NCI-H2171 (cell line): ENCODE measurements around the gene ERC1.

ENCODE experiments used
- DNase-seq: peaks from one replicate; lab custom pipeline; 2025; lab: John Stamatoyannopoulos, UW

Gene ERC1

DNA sequence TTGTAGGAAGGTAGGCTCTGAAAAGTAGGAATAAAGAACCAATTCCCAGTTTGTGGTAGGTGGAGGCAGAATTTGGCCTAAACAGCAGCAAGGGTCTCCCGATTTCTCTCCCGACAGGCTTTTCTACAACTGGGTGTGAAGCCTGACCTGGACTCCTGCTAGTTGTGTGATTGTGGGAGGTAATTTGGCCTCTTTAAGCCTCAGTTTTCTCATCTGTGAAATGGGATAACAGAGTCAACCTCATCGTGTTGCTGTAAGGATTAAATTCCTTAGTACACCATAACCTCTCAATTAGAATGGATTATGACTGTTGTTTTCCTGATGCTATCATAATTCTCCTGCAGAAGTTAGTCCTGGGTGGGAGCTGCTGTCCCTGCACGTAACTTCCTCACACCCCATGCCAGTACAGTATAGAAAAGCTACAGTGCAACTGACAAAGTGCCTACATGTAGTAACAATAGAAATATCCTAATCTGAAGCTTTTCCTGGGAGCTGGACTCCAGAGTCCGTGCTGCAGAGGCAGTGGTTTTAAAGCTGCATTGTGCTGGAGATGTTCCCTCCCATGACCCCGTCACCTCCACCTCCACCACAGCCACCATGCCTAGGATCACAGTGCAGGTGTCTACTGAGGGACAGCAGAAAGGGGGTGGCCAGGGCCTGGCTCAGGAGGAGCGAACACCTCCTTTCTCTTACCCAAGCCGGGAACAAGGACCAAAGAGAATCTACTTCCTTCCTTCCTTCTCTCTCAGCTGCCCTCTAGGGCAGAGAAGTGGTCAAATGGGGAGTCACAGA is 526.9 kb downstream of the ERC1 start:
- no peak for DNase-seq

DNA sequence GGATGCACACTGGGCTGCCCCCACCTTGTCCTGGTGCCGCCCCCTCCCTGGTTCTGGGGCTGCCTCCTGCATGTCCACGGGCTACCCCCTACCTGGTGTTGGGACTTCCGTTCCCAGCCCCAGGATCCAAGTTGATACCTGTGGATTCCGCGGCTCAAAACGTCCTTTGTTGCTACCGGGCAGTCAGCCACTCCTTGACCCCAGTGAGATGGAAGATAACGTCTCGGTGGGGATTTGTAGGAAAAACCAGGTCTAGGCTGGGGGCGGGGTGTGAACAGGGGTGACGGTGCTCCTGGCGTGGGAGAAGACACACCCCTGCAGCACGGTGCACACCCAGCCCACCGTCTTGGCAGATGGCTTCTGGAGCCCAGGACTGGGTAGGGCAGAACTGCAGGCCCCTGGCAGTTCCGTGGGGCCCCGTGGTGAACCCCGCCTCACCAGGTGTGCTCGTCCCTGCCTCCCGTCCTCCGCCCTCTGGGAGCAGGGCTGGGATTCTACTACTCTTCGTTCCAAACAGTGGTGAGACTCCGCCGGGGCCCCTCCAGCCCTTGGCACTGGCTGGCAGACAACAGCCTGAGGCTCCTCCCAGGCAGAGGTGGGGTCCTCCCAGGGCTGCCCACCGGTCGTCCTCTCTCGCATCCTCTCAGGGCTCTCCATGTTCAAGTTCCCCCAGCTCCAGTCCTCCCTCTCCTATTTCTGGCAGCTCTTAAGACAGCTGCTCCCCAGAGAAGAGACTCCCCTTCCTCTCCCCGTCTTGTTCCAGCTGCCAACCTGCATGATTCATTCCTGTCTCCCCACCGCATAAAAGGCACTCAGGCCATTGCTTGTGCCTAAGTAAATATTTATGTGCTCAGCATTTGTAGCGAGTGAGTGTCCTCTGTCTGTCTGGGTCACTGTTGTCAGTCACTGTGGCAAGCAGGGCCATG is 527.8 kb downstream of the ERC1 start:
- DNase-seq: peak; percentile 78

GRCh38 chr12:1519642-1520041 is 528.6 kb downstream of the ERC1 start:
- DNase-seq: no peak

- no peak for DNase-seq
Measured at GRCh38 chr12:1523046-1523445, 532.0 kb downstream of the ERC1 start.

DNA sequence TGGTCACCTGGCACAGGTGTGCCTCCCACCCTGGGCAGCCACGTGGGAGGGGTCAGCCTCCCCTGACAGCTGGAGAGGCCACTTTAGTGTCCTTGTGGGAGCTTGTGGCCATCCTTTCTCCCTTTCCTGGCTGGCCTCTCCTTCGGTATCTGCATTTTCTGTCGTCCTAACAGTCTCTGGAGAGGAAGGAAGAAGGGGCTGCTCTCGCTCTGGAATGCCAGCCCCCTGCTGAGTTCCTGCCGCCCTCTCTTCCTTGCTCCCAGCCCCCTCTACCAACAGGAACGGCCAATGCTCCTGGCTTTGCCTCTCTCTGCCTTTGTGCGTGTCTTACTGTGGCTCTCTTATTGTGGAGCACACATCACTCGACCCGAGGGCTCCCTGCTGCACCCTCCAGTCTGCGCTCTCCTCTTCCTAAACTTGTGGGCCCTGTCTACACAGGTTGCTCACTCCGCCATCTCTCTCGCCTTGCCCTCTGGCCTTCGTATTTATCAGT is 532.6 kb downstream of the ERC1 start:
- DNase-seq: no peak

DNA sequence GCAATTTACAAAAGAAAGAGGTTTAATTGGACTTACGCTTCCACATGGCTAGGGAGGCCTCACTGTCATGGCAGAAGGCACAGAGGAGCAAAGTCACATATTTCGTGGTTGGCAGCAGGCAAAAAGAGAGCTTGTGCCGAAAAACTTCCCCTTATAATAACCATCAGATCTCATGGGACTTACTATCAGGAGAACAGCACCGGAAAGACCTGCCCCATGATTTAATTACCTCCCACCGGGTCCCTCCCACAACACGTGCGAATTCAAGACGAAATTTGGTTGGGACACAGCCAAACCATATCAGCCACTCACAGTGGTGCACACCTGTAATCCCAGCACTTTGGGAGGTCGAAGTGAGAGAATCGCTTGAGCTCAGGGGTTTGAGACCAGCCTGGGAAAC is 534.8 kb downstream of the ERC1 start:
- no peak for DNase-seq

- DNase-seq: no peak
Measured at GRCh38 chr12:1527789-1528188, 536.8 kb downstream of the ERC1 start.

- no peak for DNase-seq
Measured at GRCh38 chr12:1528791-1529190, 537.8 kb downstream of the ERC1 start.

GRCh38 chr12:1529228-1529861 is 538.3 kb downstream of the ERC1 start:
- DNase-seq: no peak

- DNase-seq: no peak
Measured at GRCh38 chr12:1529862-1530591, 539.0 kb downstream of the ERC1 start.

DNA sequence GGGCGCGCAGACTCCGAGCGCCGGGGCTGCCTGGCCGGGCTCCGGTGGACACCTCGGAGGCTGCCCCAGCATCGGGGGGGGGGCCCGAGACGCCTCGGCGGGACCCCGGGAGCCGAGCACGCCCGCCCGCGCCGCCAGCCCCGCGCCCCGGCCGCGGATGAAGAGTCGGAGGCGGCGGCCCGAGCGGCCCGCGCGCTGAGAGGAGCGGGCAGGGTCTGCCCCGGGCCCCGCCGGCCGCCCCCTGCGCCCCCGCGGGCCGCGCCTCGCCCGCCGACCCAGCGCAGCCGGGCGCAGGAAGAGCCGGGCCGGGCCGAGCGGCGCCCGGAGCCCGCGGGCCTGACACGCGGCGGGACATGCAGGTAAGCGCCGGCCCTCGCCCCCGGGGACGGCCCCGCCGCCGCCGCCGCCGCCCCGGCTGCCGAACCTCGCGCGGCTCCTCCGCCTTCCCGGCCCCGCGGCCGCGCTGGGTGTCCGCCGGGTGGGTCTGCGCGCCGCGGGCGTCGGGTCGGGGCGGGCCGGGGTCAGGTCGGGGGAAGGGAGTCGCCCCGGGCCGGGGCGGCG is 539.6 kb downstream of the ERC1 start:
- DNase-seq: no peak

DNA sequence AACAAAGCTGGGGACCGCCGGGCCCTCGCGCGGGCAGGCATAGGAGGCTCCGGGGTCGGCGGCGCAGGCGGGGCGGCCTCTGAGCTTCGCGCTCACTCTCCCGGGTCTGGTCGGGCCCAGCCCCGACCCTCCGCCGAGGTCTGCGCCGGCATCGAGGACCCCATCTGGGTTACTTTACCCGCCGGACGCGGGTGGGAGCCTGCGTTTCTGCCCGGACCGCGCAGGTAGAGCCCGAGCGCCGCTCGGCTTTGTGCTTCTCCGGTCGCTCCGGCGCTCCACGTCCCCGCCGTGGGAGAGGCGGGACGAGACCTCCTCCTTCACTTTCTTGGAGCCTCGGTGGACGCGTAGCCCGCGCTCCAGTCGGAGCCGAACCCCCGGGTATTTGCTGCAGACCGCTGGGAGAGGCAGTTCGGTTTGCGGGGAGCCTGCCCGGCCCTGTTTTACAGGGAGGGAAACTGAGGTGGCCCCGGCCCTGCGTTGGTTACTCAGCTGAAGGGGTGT is 540.2 kb downstream of the ERC1 start:
- peak; percentile 32 for DNase-seq

- no peak for DNase-seq
Measured at GRCh38 chr12:1531654-1532374, 540.8 kb downstream of the ERC1 start.

DNA sequence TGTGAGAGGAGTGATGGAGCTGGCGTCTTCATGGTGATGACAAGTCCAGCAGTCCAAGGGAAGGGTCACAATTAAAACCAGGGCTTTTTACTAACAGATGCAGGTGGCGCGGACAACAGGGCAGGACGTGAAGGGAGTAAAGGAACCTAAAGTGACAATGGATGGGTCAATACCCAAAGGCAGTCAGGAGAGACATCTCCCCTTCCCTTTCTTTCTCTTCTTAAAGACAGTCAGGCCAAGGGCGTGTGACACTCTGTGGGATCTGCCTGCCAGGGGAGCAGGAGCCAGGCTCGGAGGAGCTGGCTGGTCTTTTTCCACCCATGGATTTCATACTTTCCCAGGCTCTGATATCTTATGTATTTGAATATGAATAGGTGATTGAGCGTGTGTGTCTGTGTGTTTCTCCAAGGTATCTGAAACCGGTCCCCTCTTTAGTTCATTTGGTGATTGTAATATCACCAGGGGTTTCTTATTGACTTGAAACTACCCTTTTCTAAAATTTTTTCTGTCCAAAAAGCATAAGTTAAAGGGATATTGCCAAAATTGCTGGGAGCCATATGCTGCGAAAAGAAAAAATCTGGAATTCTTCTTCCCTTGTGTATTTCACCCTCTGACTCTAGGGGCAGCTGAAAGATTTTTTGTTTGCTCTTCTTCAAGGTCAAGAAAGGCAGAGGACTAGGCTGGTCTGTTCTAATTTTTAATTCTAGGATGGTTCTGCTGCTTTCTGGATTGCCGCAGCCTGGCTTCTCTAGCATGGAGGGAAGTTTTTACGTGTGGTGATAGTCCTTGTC is 541.5 kb downstream of the ERC1 start:
- no peak for DNase-seq

GRCh38 chr12:1533205-1533601 is 542.2 kb downstream of the ERC1 start:
- DNase-seq: no peak

GRCh38 chr12:1533602-1534304 is 542.7 kb downstream of the ERC1 start:
- DNase-seq: no peak

DNA sequence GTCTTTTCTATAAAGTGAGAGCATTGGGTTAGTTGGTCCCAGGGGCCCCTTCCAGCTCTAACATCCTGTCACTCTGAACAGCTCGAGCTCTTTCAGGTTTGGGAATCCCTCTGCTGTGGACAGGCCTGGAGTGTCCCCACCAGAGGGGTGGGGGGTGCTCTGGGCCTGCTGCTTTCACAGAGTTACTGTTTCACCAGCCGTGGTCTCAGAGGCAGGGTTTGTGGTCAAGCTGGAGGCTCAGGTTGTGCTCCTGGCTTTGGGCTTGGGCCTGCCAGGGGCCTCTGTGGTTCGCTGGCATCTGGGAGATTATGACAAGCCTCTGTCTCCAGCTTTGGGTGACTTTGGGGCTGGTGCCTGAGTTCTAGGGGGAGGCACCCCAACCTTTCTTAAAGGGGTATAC is 543.7 kb downstream of the ERC1 start:
- no peak for DNase-seq

DNA sequence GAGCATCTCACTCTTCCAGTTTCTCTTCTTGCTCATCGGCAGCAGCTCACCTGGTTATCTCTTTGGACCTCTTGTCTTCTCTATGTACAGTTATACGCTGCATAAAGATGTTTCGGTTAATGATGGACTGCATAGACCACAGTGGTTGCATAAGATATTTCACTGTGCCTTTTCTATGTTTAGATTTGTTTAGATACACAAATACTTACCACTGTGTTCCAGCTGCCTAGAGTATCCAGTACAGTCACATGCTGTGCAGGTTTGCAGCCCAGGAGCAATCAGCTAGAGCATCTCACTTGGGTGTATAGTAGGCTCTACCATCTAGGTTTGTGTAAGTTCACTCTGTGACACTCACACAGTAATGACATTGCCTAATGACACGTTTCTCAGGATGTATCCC is 545.8 kb downstream of the ERC1 start:
- DNase-seq: no peak

GRCh38 chr12:1539135-1539534 is 548.1 kb downstream of the ERC1 start:
- no peak for DNase-seq
